Measurements from ENCODE around the gene SP4.
"Not testable (repeated sequence)": the region's sequence is repeated elsewhere in the genome, so short reads cannot be mapped to it uniquely, and the experiment has no call there.

Gene SP4

GRCh38 chr7:21524680-21525079, 96.8 kb downstream of the SP4 start:
- in situ Hi-C loops (cut with HindIII; ENCODE audit: low sequenced_read_pairs): no loop called here

DNA sequence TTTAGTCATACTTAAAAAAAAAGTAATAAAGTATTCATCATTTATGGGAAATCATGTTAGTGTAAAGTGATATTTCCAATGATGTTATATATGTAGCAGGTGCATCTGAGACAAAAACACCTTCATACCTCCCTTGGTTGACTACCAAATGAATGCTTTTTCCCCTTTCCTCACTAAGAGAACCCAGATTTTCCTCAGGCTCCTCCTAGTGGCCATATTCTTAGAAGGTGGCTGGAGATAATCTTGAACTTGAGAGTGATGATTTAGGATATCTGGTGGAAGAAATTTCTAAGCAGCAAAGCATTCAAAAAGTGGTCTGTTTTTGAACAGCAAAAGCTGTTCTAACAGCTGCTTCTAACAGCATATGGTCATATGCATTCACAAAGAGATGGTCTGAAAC, 98.1 kb downstream of the SP4 start:
- in situ Hi-C loops (cut with HindIII; ENCODE audit: low sequenced_read_pairs): no loop called here

DNA sequence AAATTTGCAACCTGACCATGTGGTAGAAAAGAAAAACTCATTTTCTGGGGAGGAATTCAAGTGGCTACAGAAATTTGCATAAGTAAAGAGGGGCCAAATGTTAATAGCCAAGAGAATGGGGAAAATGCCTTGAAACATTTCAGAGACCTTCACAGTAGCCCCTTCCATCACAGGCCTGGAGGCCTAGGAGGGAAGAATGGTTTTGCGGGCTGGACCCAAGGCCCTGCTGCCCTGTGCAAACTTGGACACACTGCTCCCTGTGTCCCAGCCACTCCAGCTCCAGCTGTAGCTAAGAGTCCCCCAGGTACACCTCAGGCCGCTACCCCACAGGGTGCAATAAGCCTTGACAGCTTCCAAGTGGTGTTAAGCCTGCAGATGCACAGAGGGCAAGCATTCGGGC, 98.6 kb downstream of the SP4 start:
- in situ Hi-C loops (cut with HindIII; ENCODE audit: low sequenced_read_pairs): no loop called here

DNA sequence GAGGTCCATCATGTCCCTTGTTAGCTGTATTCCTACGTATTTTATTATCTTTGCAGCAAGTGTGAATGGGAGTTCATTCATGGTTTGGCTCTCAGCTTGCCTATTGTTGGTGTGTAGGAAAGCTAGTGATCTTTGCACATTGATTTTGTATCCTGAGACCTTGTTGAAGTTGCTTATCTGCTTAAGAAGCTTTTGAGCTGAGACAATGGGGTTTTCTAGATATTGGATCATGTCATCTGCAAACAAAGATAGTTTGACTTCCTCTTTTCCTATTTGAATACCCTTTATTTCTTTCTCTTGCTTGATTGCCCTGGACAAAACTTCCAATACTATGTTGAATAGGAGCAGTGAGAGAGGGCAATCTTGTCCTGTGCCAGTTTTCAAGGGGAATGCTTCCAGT, 104.6 kb downstream of the SP4 start:
- in situ Hi-C loops (cut with HindIII; ENCODE audit: low sequenced_read_pairs): not testable (repeated sequence)

- in situ Hi-C loops (cut with HindIII; ENCODE audit: low sequenced_read_pairs): not testable (repeated sequence)
Observed at GRCh38 chr7:21533646-21534045, 105.8 kb downstream of the SP4 start.

- in situ Hi-C loops (cut with HindIII; ENCODE audit: low sequenced_read_pairs): not testable (repeated sequence)
Observed at GRCh38 chr7:21536445-21537118, 108.7 kb downstream of the SP4 start.

GRCh38 chr7:21538936-21539495, 111.1 kb downstream of the SP4 start:
- in situ Hi-C loops (cut with HindIII; ENCODE audit: low sequenced_read_pairs): no loop called here

DNA sequence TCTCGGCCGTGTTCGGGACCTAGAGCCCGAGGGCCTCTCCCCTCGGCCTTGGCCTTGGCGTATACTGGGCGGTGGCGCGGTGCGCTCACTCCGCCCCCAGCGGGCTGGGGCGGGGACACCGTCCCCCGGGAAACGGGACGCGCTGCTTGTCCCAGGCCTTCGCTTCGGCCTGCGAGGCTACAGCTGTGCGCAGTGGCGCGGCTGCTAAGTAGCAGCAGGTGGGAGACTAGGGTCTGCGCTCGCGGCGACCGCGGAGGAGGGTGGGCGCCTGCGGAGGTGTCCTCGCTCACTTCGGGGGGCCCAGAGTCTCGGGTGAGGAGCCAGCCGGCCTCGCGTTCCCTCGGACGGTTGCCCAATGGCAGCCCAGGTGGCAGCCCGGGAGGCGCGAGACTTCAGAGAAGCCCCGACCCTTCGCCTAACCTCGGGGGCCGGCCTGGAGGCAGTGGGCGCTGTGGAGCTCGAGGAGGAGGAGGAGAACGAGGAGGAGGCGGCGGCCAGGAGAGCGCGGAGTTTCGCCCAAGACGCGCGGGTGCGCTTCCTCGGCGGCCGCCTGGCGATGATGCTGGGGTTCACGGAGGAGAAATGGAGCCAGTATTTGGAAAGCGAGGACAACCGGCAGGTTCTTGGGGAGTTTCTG, 115.1 kb downstream of the SP4 start, which contains the start of gene DNAH11:
Gene DNAH11 (plus strand): TSS at position 149 of the 637 bp plus-strand sequence. CDS start 207 bp downstream, at position 356.
- in situ Hi-C loops (cut with HindIII; ENCODE audit: low sequenced_read_pairs): no loop called here

- in situ Hi-C loops (cut with HindIII; ENCODE audit: low sequenced_read_pairs): no loop called here
Observed at GRCh38 chr7:21543528-21544302, 115.8 kb downstream of the SP4 start.

- in situ Hi-C loops (cut with HindIII; ENCODE audit: low sequenced_read_pairs): no loop called here
Observed at GRCh38 chr7:21544303-21544656, 116.4 kb downstream of the SP4 start.

GRCh38 chr7:21544715-21545114, 116.8 kb downstream of the SP4 start:
- in situ Hi-C loops (cut with HindIII; ENCODE audit: low sequenced_read_pairs): no loop called here

- in situ Hi-C loops (cut with HindIII; ENCODE audit: low sequenced_read_pairs): no loop called here
Observed at GRCh38 chr7:21547501-21547900, 119.6 kb downstream of the SP4 start.

GRCh38 chr7:21548491-21548890, 120.6 kb downstream of the SP4 start:
- in situ Hi-C loops (cut with HindIII; ENCODE audit: low sequenced_read_pairs): no loop called here

DNA sequence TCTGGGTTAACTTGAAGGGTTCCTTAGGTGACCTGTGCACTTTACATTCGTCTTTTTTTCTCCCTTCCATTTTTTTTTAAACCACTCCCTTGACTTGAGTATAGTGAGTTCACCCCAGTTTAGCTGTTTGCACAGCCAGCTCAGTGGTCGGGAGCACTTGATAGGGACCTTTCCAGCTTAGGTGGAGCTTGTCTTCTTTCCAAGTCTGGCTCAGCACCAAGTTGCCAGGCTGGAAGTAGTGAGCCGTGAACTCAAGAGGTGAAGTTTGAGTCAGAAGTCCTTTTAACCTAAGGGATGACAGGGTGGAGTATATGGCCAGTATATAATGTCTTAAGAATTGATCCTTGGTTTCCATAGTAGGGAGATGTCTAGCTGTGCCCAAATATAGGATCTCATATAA, 122.2 kb downstream of the SP4 start:
- in situ Hi-C loops (cut with HindIII; ENCODE audit: low sequenced_read_pairs): loop anchor here (10.0 kb wide), 1 partner anchor 715 kb away; no protein-coding TSS in a partner anchor

GRCh38 chr7:21550821-21551531, 123.1 kb downstream of the SP4 start:
- in situ Hi-C loops (cut with HindIII; ENCODE audit: low sequenced_read_pairs): loop anchor here (10.0 kb wide), 1 partner anchor 716 kb away; no protein-coding TSS in a partner anchor

GRCh38 chr7:21562385-21562784, 134.5 kb downstream of the SP4 start:
- in situ Hi-C loops (cut with HindIII; ENCODE audit: low sequenced_read_pairs): no loop called here
